Activated T-helper 9 cell treated with anti-CD3 and anti-CD28 coated beads, Interleukin-2, amount 50 U/mL, for 16 hours (primary cell): ENCODE results near the gene SERF2.
"Not testable (repeated sequence)": the region's sequence is repeated elsewhere in the genome, so short reads cannot be mapped to it uniquely, and the experiment has no call there.

ENCODE experiments used
- DNase-seq: peaks from one replicate; pipeline ENCODE4 v3.0.0-alpha.2; 2020; ENCODE audit warnings: low read depth

The SERF2 gene

GRCh38 chr15:43791993-43792760 is at the start of gene SERF2:
Gene SERF2, plus strand, starts transcription at chr15:43792320. Its CDS starts 57 bp downstream, at chr15:43792377.
- peak; percentile 100 for DNase-seq

- DNase-seq = peak; percentile 82
Observed at GRCh38 chr15:43746245-43746902, 45.7 kb upstream of the SERF2 start, which contains the start of gene PDIA3. Gene PDIA3, plus strand, starts transcription at chr15:43746438. Its CDS starts 102 bp downstream, at chr15:43746540.

- not testable (repeated sequence) for DNase-seq
Observed at GRCh38 chr15:43746903-43747309, 45.2 kb upstream of the SERF2 start.

GRCh38 chr15:43748376-43748775 is 43.7 kb upstream of the SERF2 start:
- DNase-seq = no peak

- DNase-seq = peak; percentile 8
Observed at GRCh38 chr15:43749690-43750345, 42.3 kb upstream of the SERF2 start.

GRCh38 chr15:43751885-43752284 is 40.2 kb upstream of the SERF2 start:
- DNase-seq = no peak

GRCh38 chr15:43762824-43763223 is 29.3 kb upstream of the SERF2 start:
- no peak for DNase-seq

GRCh38 chr15:43763819-43764446 is 28.2 kb upstream of the SERF2 start:
- no peak for DNase-seq

GRCh38 chr15:43769584-43770228 is 22.4 kb upstream of the SERF2 start:
- no peak for DNase-seq

GRCh38 chr15:43771816-43772215 is 20.3 kb upstream of the SERF2 start:
- no peak for DNase-seq

- no peak for DNase-seq
Observed at GRCh38 chr15:43772624-43773023, 19.5 kb upstream of the SERF2 start.

- DNase-seq = no peak
Observed at GRCh38 chr15:43774062-43774461, 18.1 kb upstream of the SERF2 start.

- no peak for DNase-seq
Observed at GRCh38 chr15:43775411-43775965, 16.6 kb upstream of the SERF2 start.

GRCh38 chr15:43776101-43776717 is 15.9 kb upstream of the SERF2 start:
- DNase-seq = no peak

GRCh38 chr15:43776718-43777266 is 15.3 kb upstream of the SERF2 start, which contains the start of gene ELL3:
Gene ELL3, minus strand, starts transcription at chr15:43776966. Its CDS starts 65 bp downstream, at chr15:43776901.
- DNase-seq = peak; percentile 66

GRCh38 chr15:43777267-43777914 is 14.7 kb upstream of the SERF2 start:
- peak; percentile 70 for DNase-seq

- DNase-seq = no peak
Observed at GRCh38 chr15:43779016-43779415, 13.1 kb upstream of the SERF2 start.

- DNase-seq = no peak
Observed at GRCh38 chr15:43789409-43789808, 2.7 kb upstream of the SERF2 start.

GRCh38 chr15:43792761-43793476 is 799 bp downstream of the SERF2 start:
- no peak for DNase-seq
